Spleen (tissue), 13 donors: ENCODE measurements around the gene TACR3. TPM values are rescaled to one million over a fixed set of nuclear protein-coding genes. Genes with fewer than 3 reads are reported as not detected.

ENCODE experiments used
- DNase-seq: peaks from one replicate; pipeline ENCODE4 v3.0.0-alpha.2; 2020
- H3K27ac ChIP-seq, 8 donors: fragments of 200-600 bp; sonication (generic) in 7 of 8; 1 replicate in 4 of 8; 2 replicates in 4 of 8; pipeline versions ENCODE4 v1.5.0 to v1.8.0; 2016 to 2021; ENCODE audit warnings: inconsistent platforms in 4 of 8, mild to moderate bottlenecking in 4 of 8, moderate library complexity in 1 of 8
- H3K27me3 ChIP-seq, 7 donors: fragments of 200-600 bp; sonication (generic) in 6 of 7; replicated peaks in 1 of 7; 1 replicate in 4 of 7; 2 replicates in 3 of 7; pipeline versions ENCODE4 v1.5.0 to v1.8.0; 2016 to 2021; ENCODE audit warnings: inconsistent platforms in 3 of 7, mild to moderate bottlenecking in 1 of 7
- H3K36me3 ChIP-seq, 6 donors: fragments of 200-600 bp; sonication (generic) in 5 of 6; 1 replicate in 4 of 6; 2 replicates in 2 of 6; pipeline versions ENCODE4 v1.5.0 to v1.8.0; 2016 to 2021; ENCODE audit warnings: inconsistent platforms in 2 of 6
- H3K4me1 ChIP-seq, 6 donors: fragments of 200-600 bp; sonication (generic) in 5 of 6; 1 replicate in 3 of 6; 2 replicates in 3 of 6; pipeline versions ENCODE4 v1.5.0 to v1.8.0; 2016 to 2021; ENCODE audit warnings: inconsistent platforms in 3 of 6
- H3K4me3 ChIP-seq, 8 donors: fragments of 200-600 bp; sonication (generic) in 7 of 8; 1 replicate in 4 of 8; 2 replicates in 4 of 8; pipeline versions ENCODE4 v1.5.0 to v1.8.0; 2016 to 2021; ENCODE audit warnings: inconsistent platforms in 4 of 8, mild to moderate bottlenecking in 4 of 8, moderate library complexity in 2 of 8
- H3K9me3 ChIP-seq, 8 donors: fragments of 200-600 bp; sonication (generic) in 7 of 8; 1 replicate in 4 of 8; 2 replicates in 4 of 8; pipeline versions ENCODE4 v1.5.0 to v1.8.0; 2016 to 2021; ENCODE audit warnings: inconsistent platforms in 4 of 8
- POLR2A ChIP-seq, 3 donors: fragments of 450-650 bp; IDR thresholded peaks; one replicate each; pipeline ENCODE4 v1.5.1; 2017; ENCODE audit warnings: antibody characterized with exemption in 3 of 3, mild to moderate bottlenecking in 1 of 3
- POLR2AphosphoS5 ChIP-seq, 3 donors: sonication (generic); formaldehyde crosslinking; IDR thresholded peaks; one replicate each; pipeline ENCODE4 v1.5.1; 2017; ENCODE audit warnings: antibody characterized with exemption in 3 of 3
- WGBS, 5 donors: extraction: QIAGEN DNeasy Blood & Tissue Kit in 3 of 5; methylation state at CpG; one replicate each; pipeline versions ENCODE4 v1.1.5 to v1.1.7; 2013 to 2018; 5-methylcytosine and 5-hydroxymethylcytosine counted together
- intact Hi-C: fragments of 100-400 bp; cut with DNase I; formaldehyde crosslinking; loops from one replicate; pipeline ENCODE4 v1.15.0; 2023; ENCODE audit warnings: low total_unique reads
- long read RNA-seq, 2 donors: transcript quantifications; one replicate each; lab custom pipeline, GENCODE V29; 2026
- polyA plus RNA-seq, 3 donors: library from polyadenylated mRNA; stranded (reverse); fragments of 200-250 nt; gene quantifications; one replicate each; pipeline ENCODE4 v1.2.1, GENCODE V29; 2013
- total RNA-seq, 7 donors: library from RNA; depleted of rRNA in 3 of 7; stranded (reverse); fragments of >200 nt in 3 of 7; fragmentation: NEBNext Ultra II Directional in 4 of 7; extraction: Animal tissue kit (Norgen Biotek cat#: 25700) in 4 of 7; gene quantifications; one replicate each; pipeline versions ENCODE4 v1.1.0 to v1.2.1, GENCODE V29; 2016 to 2021
- TF ChIP-seq, protein P1 (sequence below), 11 experiments: fragments of 200-600 bp in 7 of 11; fragments of 450-650 bp in 4 of 11; sonication (generic) in 4 of 11; IDR thresholded peaks in 8 of 11; conservative IDR thresholded peaks in 3 of 11; 1 replicate in 7 of 11; 2 replicates in 4 of 11; pipeline versions ENCODE4 v1.4.0 to v1.8.0; 2016 to 2021; ENCODE audit warnings: antibody characterized with exemption in 11 of 11, inconsistent platforms in 4 of 11, mild to moderate bottlenecking in 1 of 11
- donor health status: healthy with polysubstance abuse.
- donor health status: DM: no; HTN: no; CAD: no; lungs with moderate emphysema.
- donor health status: DM: no; HTN: no; CAD: no.
- donor health status: Bipolar disorder and iron deficiency.
- donor health status: healthy.
- donor health status: DM: no; HTN: no; CAD: no.
- donor health status: DM: yes; HTN: yes; CAD: no.

TACR3 gene
- not detected for total RNA-seq
- not detected for polyA plus RNA-seq
- long read RNA-seq, donor 1: 0 reads
- long read RNA-seq, donor 2: 0 reads

DNA sequence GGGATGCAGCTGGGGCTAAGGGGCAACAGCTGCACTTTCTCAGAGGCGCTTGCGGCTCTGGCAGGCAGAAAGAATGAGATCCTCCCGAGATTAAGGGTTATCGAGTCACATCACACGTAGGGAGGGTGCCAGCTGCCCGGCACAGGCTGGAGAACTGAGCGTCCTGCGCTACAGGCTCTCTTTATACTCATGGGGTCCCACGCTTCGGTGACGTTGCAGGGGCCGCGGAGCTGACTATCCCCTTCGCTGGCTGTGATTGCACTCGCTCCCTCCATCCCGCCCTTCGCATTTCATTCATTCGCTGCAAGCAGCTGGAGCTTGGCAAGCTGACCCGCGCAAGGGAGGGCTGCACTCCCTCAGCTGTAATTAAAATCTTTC is at the start of gene TACR3:
Gene TACR3 (minus strand): TSS at position 156 of the 378 bp plus-strand sequence. CDS start 310 bp downstream, outside the sequence.
- H3K4me3 ChIP-seq: peak within 1 kb of the TSS in 1 of 8 donors; percentile 0
- intact Hi-C loops: no loop called here
- 2 to 11% (median 5%) methylated on average over 11 to 20 of the region's 20 CpGs for WGBS, 5 donors
- H3K4me1 ChIP-seq: no peaks in the 10 kb centered on the region
- H3K36me3 ChIP-seq: no peaks in the 10 kb centered on the region
- TF ChIP-seq POLR2AphosphoS5 (IDR thresholded peaks at IDR 0.05) (no peak), POLR2A (IDR thresholded peaks at IDR 0.05) (no peak)
- TF ChIP-seq, protein P1, sequence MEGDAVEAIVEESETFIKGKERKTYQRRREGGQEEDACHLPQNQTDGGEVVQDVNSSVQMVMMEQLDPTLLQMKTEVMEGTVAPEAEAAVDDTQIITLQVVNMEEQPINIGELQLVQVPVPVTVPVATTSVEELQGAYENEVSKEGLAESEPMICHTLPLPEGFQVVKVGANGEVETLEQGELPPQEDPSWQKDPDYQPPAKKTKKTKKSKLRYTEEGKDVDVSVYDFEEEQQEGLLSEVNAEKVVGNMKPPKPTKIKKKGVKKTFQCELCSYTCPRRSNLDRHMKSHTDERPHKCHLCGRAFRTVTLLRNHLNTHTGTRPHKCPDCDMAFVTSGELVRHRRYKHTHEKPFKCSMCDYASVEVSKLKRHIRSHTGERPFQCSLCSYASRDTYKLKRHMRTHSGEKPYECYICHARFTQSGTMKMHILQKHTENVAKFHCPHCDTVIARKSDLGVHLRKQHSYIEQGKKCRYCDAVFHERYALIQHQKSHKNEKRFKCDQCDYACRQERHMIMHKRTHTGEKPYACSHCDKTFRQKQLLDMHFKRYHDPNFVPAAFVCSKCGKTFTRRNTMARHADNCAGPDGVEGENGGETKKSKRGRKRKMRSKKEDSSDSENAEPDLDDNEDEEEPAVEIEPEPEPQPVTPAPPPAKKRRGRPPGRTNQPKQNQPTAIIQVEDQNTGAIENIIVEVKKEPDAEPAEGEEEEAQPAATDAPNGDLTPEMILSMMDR (IDR thresholded peaks at IDR 0.05 in 8 of 11, conservative IDR thresholded peaks at IDR 0.05 in 3 of 11): no peak
- H3K9me3 ChIP-seq: peaks cover 0 to 11% (median 0%) of the 10 kb centered on the region in 8 donors
- DNase-seq: peak; percentile 35
- no peak within 1 kb of the TSS for H3K27ac ChIP-seq
- peaks cover 0 to 14% (median 0%) of the 10 kb centered on the region in 7 donors for H3K27me3 ChIP-seq

GRCh38 chr4:103757631-103758030 is 37.8 kb upstream of the TACR3 start:
- Histone ChIP-seq H3K27me3 (no peaks in the 10 kb centered on the region), H3K27ac (no peak overlapping the region), H3K36me3 (no peaks in the 10 kb centered on the region), H3K4me1 (no peaks in the 10 kb centered on the region), H3K9me3 (peaks cover 0 to 9% (median 0%) of the 10 kb centered on the region in 8 donors), H3K4me3 (no peak overlapping the region)
- DNase-seq: no peak
- intact Hi-C loops: no loop called here
- TF ChIP-seq, protein P1 (IDR thresholded peaks at IDR 0.05 in 8 of 11, conservative IDR thresholded peaks at IDR 0.05 in 3 of 11): no peak
- TF ChIP-seq POLR2A (IDR thresholded peaks at IDR 0.05) (no peak), POLR2AphosphoS5 (IDR thresholded peaks at IDR 0.05) (no peak)
- WGBS, 5 donors: 68 to 86% (median 80%) methylated on average over 2 of the region's 2 CpGs

GRCh38 chr4:103756741-103757140 is 37.0 kb upstream of the TACR3 start:
- Histone ChIP-seq H3K27ac (no peak overlapping the region), H3K27me3 (no peaks in the 10 kb centered on the region), H3K36me3 (no peaks in the 10 kb centered on the region), H3K4me1 (no peaks in the 10 kb centered on the region), H3K4me3 (no peak overlapping the region), H3K9me3 (peaks cover 0 to 17% (median 0%) of the 10 kb centered on the region in 8 donors)
- TF ChIP-seq POLR2AphosphoS5 (IDR thresholded peaks at IDR 0.05): no peak
- TF ChIP-seq, protein P1 (IDR thresholded peaks at IDR 0.05 in 8 of 11, conservative IDR thresholded peaks at IDR 0.05 in 3 of 11): no peak
- no peak for TF ChIP-seq POLR2A (IDR thresholded peaks at IDR 0.05)
- intact Hi-C loops: no loop called here
- DNase-seq: no peak

DNA sequence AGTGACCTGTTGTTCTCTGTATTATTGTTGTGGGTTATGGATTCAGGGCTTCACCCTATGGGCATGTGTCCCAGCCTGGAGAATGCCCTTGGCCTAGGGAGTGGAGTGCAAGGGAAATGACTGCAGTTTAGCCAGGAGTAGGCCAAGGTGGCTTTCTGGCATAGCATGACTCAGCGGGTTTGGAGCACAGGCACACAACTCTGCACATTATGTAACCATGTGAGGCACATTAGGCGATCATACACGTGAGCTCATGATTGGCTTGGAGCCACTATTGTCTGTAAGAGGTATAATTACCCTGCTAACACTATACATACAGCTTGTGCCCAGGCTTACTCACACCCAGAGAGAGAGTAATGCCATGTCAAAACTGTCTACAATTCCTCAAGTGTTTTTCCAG is 35.1 kb upstream of the TACR3 start:
- TF ChIP-seq POLR2AphosphoS5 (IDR thresholded peaks at IDR 0.05) (no peak), POLR2A (IDR thresholded peaks at IDR 0.05) (no peak)
- TF ChIP-seq, protein P1 (IDR thresholded peaks at IDR 0.05 in 8 of 11, conservative IDR thresholded peaks at IDR 0.05 in 3 of 11): no peak
- Histone ChIP-seq H3K36me3 (no peaks in the 10 kb centered on the region), H3K4me3 (no peak overlapping the region), H3K9me3 (peaks cover 0 to 17% (median 0%) of the 10 kb centered on the region in 8 donors), H3K4me1 (no peaks in the 10 kb centered on the region), H3K27ac (no peak overlapping the region), H3K27me3 (no peaks in the 10 kb centered on the region)
- no peak for DNase-seq
- WGBS, 5 donors: 49 to 88% (median 79%) methylated on average over 2 to 3 of the region's 3 CpGs
- intact Hi-C loops: no loop called here
